ENCODE measurements around the gene FNDC8.
A peak's percentile ranks its signal among the peaks of the same experiment; 100 is the strongest.
"Not testable (repeated sequence)": the region's sequence is repeated elsewhere in the genome, so short reads cannot be mapped to it uniquely, and the experiment has no call there.

FNDC8 gene

GRCh38 chr17:35097776-35098175 lies 23.6 kb upstream of the FNDC8 start:
- DNase-seq, result no peak

- no peak for DNase-seq
Measured at GRCh38 chr17:35099908-35100307, 21.5 kb upstream of the FNDC8 start.

GRCh38 chr17:35101036-35101435 lies 20.4 kb upstream of the FNDC8 start:
- DNase-seq, result no peak

GRCh38 chr17:35101725-35102124 lies 19.7 kb upstream of the FNDC8 start:
- DNase-seq, result no peak

- DNase-seq, result no peak
Measured at GRCh38 chr17:35103271-35103670, 18.1 kb upstream of the FNDC8 start.

GRCh38 chr17:35104844-35105450 lies 16.5 kb upstream of the FNDC8 start:
- DNase-seq, result no peak

GRCh38 chr17:35110791-35111190 lies 10.6 kb upstream of the FNDC8 start:
- not testable (repeated sequence) for DNase-seq

GRCh38 chr17:35116845-35117244 lies 4.6 kb upstream of the FNDC8 start:
- DNase-seq, result peak; percentile 33

- DNase-seq, result no peak
Measured at GRCh38 chr17:35117984-35118383, 3.4 kb upstream of the FNDC8 start.

GRCh38 chr17:35119370-35120165 lies 1.8 kb upstream of the FNDC8 start, which contains the start of gene RAD51D:
TSS of gene RAD51D (minus strand) at chr17:35119860. CDS start at chr17:35119613, 247 bp downstream.
- DNase-seq, result peak; percentile 87

GRCh38 chr17:35127751-35128514 lies 6.5 kb downstream of the FNDC8 start:
- DNase-seq, result no peak

- DNase-seq, result no peak
Measured at GRCh38 chr17:35129154-35129972, 7.9 kb downstream of the FNDC8 start.

GRCh38 chr17:35129973-35130351 lies 8.5 kb downstream of the FNDC8 start:
- DNase-seq, result no peak

- DNase-seq, result no peak
Measured at GRCh38 chr17:35130392-35130791, 9.0 kb downstream of the FNDC8 start.

GRCh38 chr17:35132099-35132498 lies 10.7 kb downstream of the FNDC8 start:
- no peak for DNase-seq

- no peak for DNase-seq
Measured at GRCh38 chr17:35132816-35133550, 11.6 kb downstream of the FNDC8 start.

- no peak for DNase-seq
Measured at GRCh38 chr17:35135322-35135721, 13.9 kb downstream of the FNDC8 start.

GRCh38 chr17:35138218-35138617 lies 16.8 kb downstream of the FNDC8 start:
- DNase-seq, result no peak

GRCh38 chr17:35141681-35142466 lies 20.5 kb downstream of the FNDC8 start, which contains the start of gene NLE1:
TSS of gene NLE1 (minus strand) at chr17:35142303. CDS start at chr17:35142275, 28 bp downstream.
- DNase-seq, result peak; percentile 90

- no peak for DNase-seq
Measured at GRCh38 chr17:35142467-35142796, 21.0 kb downstream of the FNDC8 start.

- no peak for DNase-seq
Measured at GRCh38 chr17:35144840-35145239, 23.4 kb downstream of the FNDC8 start.

All from NCI-H82 (cell line).